HepG2 (cell line): Measurements from ENCODE around the gene IFNAR1. TPM values are rescaled to one million over a fixed set of nuclear protein-coding genes. Genes with fewer than 3 reads are reported as not detected.

Experiments used
- ATAC-seq: fragments of 200-7000 bp; cut with Tn5 transposase; 3 replicates; pipeline ENCODE4 v1.9.1; 2020; ENCODE audit warnings: mild to moderate bottlenecking, moderate library complexity
- BruUV-seq: library from RNA; stranded (reverse); fragments of 400-500 nt; replicated peaks from 2 replicates; lab custom pipeline; 2021; lab: Mats Ljungman, UMichigan
- CTCF ChIA-PET: fragments of 300-600 bp; formaldehyde crosslinking; extraction: SDS; loops from one replicate; lab custom pipeline; 2021; ENCODE audit warnings: low total read pairs, inconsistent platforms, low intra/inter-chr PET ratio; lab: Yijun Ruan, JAX
- POLR2A ChIA-PET: fragments of 350-600 bp; sonication (Branson Sonifier 250); formaldehyde crosslinking; loops from one replicate; lab custom pipeline; 2020; ENCODE audit warnings: antibody characterized with exemption, inconsistent platforms; lab: Yijun Ruan, JAX
- DNase-seq: peaks from one replicate; pipeline ENCODE4 v3.0.0-alpha.2; 2015; ENCODE audit warnings: low spot score
- FAIRE-seq: peaks from 3 replicates; lab custom pipeline; 2011; peaks lifted over from hg19 to GRCh38; lab: Jason Lieb, UNC
- H2AFZ ChIP-seq: one replicate; pipeline ENCODE4 v1.6.1; 2011; ENCODE audit warnings: low read length, inconsistent platforms
- H3K27ac ChIP-seq: fragments of 300-600 bp; 3 replicates; pipeline ENCODE4 v1.8.0; 2011; ENCODE audit warnings: mixed run types, mild to moderate bottlenecking, mixed read lengths, low read length, inconsistent platforms; ENCODE audit not compliant: insufficient read depth; ENCODE audit errors: extremely low read length
- H3K27me3 ChIP-seq, 2 experiments: fragments of 200-600 bp in 1 of 2; 2 replicates in 1 of 2; 3 replicates in 1 of 2; pipeline versions ENCODE4 v1.6.0 to v1.8.0; 2011; ENCODE audit warnings: low read length in 2 of 2, mild to moderate bottlenecking in 2 of 2, moderate library complexity in 2 of 2, inconsistent platforms in 1 of 2; ENCODE audit not compliant: insufficient read depth in 2 of 2, control insufficient read depth in 1 of 2
- H3K36me3 ChIP-seq, 2 experiments: fragments of 200-600 bp in 1 of 2; replicated peaks in 1 of 2; 2 replicates in 1 of 2; 3 replicates in 1 of 2; pipeline versions ENCODE4 v1.5.1 to v1.8.0; 2011; ENCODE audit warnings: low read length in 2 of 2, inconsistent platforms in 1 of 2; ENCODE audit not compliant: insufficient read depth in 2 of 2, control insufficient read depth in 1 of 2
- H3K4me1 ChIP-seq: 2 replicates; pipeline ENCODE4 v1.5.1; 2012; ENCODE audit warnings: low read length, inconsistent platforms; ENCODE audit not compliant: insufficient read depth
- H3K4me2 ChIP-seq: 2 replicates; pipeline ENCODE4 v1.6.0; 2011; ENCODE audit warnings: low read depth, low read length, inconsistent platforms
- H3K4me3 ChIP-seq, 3 experiments: fragments of 200-600 bp in 1 of 3; sonication (generic), shearing (Covaris generic) in 1 of 3; replicated peaks in 1 of 3; 2 replicates each; pipeline ENCODE4 v1.5.1; 2011 to 2016; ENCODE audit warnings: low read length in 3 of 3, inconsistent platforms in 2 of 3, low read depth in 2 of 3, mild to moderate bottlenecking in 2 of 3, control low read depth in 1 of 3, mixed read lengths in 1 of 3; ENCODE audit not compliant: insufficient read depth in 1 of 3
- H3K79me2 ChIP-seq: one replicate; pipeline ENCODE4 v1.6.1; 2011; ENCODE audit warnings: low read length, inconsistent platforms; ENCODE audit not compliant: insufficient read depth
- H3K9ac ChIP-seq: 2 replicates; pipeline ENCODE4 v1.6.0; 2011; ENCODE audit warnings: mild to moderate bottlenecking, low read depth, low read length, inconsistent platforms; ENCODE audit not compliant: insufficient read depth
- H3K9me3 ChIP-seq: 2 replicates; pipeline ENCODE4 v1.5.1; 2012; ENCODE audit warnings: mild to moderate bottlenecking, low read length
- H4K20me1 ChIP-seq: 2 replicates; pipeline ENCODE4 v1.6.0; 2011; ENCODE audit warnings: inconsistent platforms, mild to moderate bottlenecking, low read length, moderate library complexity; ENCODE audit not compliant: insufficient read depth
- NCOA5 ChIP-seq: sonication (generic); formaldehyde crosslinking; IDR thresholded peaks from 2 replicates; pipeline ENCODE4 v1.4.0; 2020; ENCODE audit warnings: missing genetic modification reagents
- NR2C2 ChIP-seq: sonication (generic); formaldehyde crosslinking; IDR thresholded peaks from 2 replicates; pipeline ENCODE4 v1.4.0; 2020; ENCODE audit warnings: missing genetic modification reagents, mild to moderate bottlenecking, moderate library complexity, borderline replicate concordance
- ZNF331 ChIP-seq: sonication (generic); formaldehyde crosslinking; IDR thresholded peaks from 2 replicates; pipeline ENCODE4 v1.4.0; 2020; ENCODE audit warnings: missing genetic modification reagents
- ZNF749 ChIP-seq: sonication (generic); formaldehyde crosslinking; IDR thresholded peaks from 2 replicates; pipeline ENCODE4 v1.8.0; 2022; ENCODE audit warnings: mild to moderate bottlenecking, missing genetic modification reagents, moderate library complexity, borderline replicate concordance
- WGBS: methylation state at CpG from one replicate; pipeline ENCODE4 v1.1.6; 2017; ENCODE audit warnings: low lambda C conversion rate; 5-methylcytosine and 5-hydroxymethylcytosine counted together
- in situ Hi-C: cut with HindIII; loops from 2 replicates; pipeline ENCODE4 v1.10.0; 2017; ENCODE audit warnings: low pct_unique_long_range_greater_than_20kb; ENCODE audit not compliant: extremely low pct_ligation_motif_present
- intact Hi-C: fragments of 100-400 bp; cut with micrococcal nuclease; formaldehyde crosslinking; loops from one replicate; pipeline ENCODE4 v1.10.0; 2022; ENCODE audit not compliant: unreplicated experiment
- polyA plus RNA-seq, 8 experiments: library from polyadenylated mRNA; depleted of rRNA in 3 of 8; stranded (reverse) in 7 of 8; unstranded in 1 of 8; fragments of >200 nt; fragmentation: Illumina TruSeq in 4 of 8; extraction: Trizol in 4 of 8; gene quantifications; 2 replicates each; pipeline versions ENCODE4 v1.2.1 to v1.2.3, GENCODE V29; 2011 to 2016; ENCODE audit warnings: low read depth in 4 of 8, missing spikeins in 1 of 8, mixed read lengths in 1 of 8; ENCODE audit not compliant: insufficient read depth in 1 of 8
- total RNA-seq, 5 experiments: library from RNA; depleted of rRNA; stranded (reverse); fragments of >200 nt; fragmentation: Illumina TruSeq; extraction: Trizol; gene quantifications; 2 replicates each; pipeline ENCODE4 v1.2.3, GENCODE V29; 2016; ENCODE audit warnings: low read depth in 1 of 5
- TF ChIP-seq, protein P1 (sequence below): sonication (generic); formaldehyde crosslinking; IDR thresholded peaks from 2 replicates; pipeline ENCODE4 v1.5.0; 2020; ENCODE audit warnings: mild to moderate bottlenecking, low read depth, missing genetic modification reagents, borderline replicate concordance
- TF ChIP-seq, protein P2 (sequence below): IDR thresholded peaks from 2 replicates; pipeline ENCODE4 v1.6.1; 2018; ENCODE audit warnings: missing genetic modification reagents

The IFNAR1 gene
- total and polyA plus RNA-seq, 2 of the 13 experiments (the other 11 are each of a cell fraction or from before 2014, with no cell fraction given), result 6.7 to 9.3 TPM

DNA sequence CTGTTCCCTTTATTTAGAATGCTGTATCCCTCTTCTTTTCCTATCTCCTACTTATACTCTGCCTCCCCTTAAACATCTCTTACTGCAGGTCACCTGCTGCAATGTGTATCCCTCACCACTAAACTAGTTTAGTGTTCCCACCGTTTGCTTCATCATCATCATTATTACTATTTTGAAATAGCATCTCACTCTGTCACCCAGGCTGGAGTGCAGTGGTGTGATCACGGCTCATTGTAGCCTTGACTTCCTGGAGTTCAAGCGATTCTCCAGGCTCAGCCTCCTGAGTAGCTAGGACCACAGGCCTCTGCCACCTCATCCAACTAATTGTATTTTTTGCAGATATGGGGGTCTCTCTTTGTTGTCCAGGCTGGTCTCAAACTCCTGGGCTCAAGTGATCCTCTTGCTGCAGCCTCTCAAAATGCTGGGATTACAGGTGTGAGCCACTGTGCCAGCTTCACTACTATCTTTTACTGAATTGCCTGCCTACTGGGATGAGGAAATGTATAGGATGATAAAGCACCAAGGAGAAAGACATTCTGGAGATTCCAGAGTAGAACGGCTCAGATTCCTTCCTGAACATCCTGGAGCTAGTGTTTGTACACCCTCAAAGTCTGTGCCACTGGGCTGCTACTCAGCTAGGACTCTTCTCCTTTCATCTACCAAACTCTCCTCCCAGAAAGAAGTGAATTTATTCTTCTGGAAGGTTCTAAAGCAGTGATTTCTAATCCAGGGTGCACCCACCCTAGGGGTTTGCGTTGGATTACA, 8.6 kb upstream of the IFNAR1 start:
- WGBS, result 44% methylated on average over 5 of the region's 5 CpGs
- Histone ChIP-seq H3K9ac (no peak overlapping the region), H4K20me1 (no peaks in the 10 kb centered on the region), H3K9me3 (no peaks in the 10 kb centered on the region), H3K36me3 (no peaks in the 10 kb centered on the region), H3K4me2 (no peak overlapping the region), H3K79me2 (no peaks in the 10 kb centered on the region), H3K27ac (no peak overlapping the region), H3K4me3 (no peak overlapping the region), H2AFZ (no peak overlapping the region), H3K4me1 (no peaks in the 10 kb centered on the region), H3K27me3 (peaks cover 0 to 13% of the 10 kb centered on the region in 2 experiments; a peak in 1 of 5 replicates)
- no peak for DNase-seq
- CTCF ChIA-PET, result no interaction called here
- ATAC-seq, result no peak
- TF ChIP-seq ZNF749 (CRISPR knock-in tag) (no peak), ZNF331 (CRISPR knock-in tag) (no peak), NR2C2 (CRISPR knock-in tag) (no peak), NCOA5 (CRISPR knock-in tag) (no peak)
- TF ChIP-seq, protein P1, sequence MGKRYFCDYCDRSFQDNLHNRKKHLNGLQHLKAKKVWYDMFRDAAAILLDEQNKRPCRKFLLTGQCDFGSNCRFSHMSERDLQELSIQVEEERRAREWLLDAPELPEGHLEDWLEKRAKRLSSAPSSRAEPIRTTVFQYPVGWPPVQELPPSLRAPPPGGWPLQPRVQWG, result no peak
- TF ChIP-seq, protein P2, sequence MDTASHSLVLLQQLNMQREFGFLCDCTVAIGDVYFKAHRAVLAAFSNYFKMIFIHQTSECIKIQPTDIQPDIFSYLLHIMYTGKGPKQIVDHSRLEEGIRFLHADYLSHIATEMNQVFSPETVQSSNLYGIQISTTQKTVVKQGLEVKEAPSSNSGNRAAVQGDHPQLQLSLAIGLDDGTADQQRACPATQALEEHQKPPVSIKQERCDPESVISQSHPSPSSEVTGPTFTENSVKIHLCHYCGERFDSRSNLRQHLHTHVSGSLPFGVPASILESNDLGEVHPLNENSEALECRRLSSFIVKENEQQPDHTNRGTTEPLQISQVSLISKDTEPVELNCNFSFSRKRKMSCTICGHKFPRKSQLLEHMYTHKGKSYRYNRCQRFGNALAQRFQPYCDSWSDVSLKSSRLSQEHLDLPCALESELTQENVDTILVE (CRISPR knock-in tag), result no peak
- FAIRE-seq, result no peak
- intact Hi-C loops (no loop called here), in situ Hi-C loops (no loop called here)
- no TSS peak for BruUV-seq
- POLR2A ChIA-PET, result no interaction called here
